Left lung (tissue), 10 donors: ENCODE results near the gene GRIP2. TPM values are rescaled to one million over a fixed set of nuclear protein-coding genes. Genes with fewer than 3 reads are reported as not detected.

Source experiments
- ATAC-seq: fragments of 200-7000 bp; cut with Tn5 transposase; one replicate; pipeline ENCODE4 v1.9.1; 2020; ENCODE audit warnings: moderate library complexity
- DNase-seq, 4 donors: peaks; one replicate each; pipeline ENCODE4 v3.0.0-alpha.2; 2013 to 2020
- H3K27ac ChIP-seq, 2 donors: fragments of 200-600 bp; sonication (generic) in 1 of 2; one replicate each; pipeline versions ENCODE4 v1.5.0 to v1.8.0; 2020 to 2021
- H3K27me3 ChIP-seq, 2 donors: fragments of 200-600 bp; sonication (generic) in 1 of 2; one replicate each; pipeline versions ENCODE4 v1.5.0 to v1.8.0; 2020 to 2021
- H3K36me3 ChIP-seq, 2 donors: fragments of 200-600 bp; sonication (generic) in 1 of 2; one replicate each; pipeline versions ENCODE4 v1.5.0 to v1.8.0; 2020 to 2021
- H3K4me1 ChIP-seq, 2 donors: fragments of 200-600 bp; one replicate each; pipeline ENCODE4 v1.8.0; 2021
- H3K4me3 ChIP-seq, 2 donors: fragments of 200-600 bp; sonication (generic) in 1 of 2; one replicate each; pipeline versions ENCODE4 v1.5.0 to v1.8.0; 2020 to 2021; ENCODE audit warnings: mild to moderate bottlenecking in 1 of 2
- H3K9me3 ChIP-seq, 2 donors: fragments of 200-600 bp; sonication (generic) in 1 of 2; one replicate each; pipeline versions ENCODE4 v1.5.0 to v1.8.0; 2020 to 2021
- intact Hi-C, 2 donors: fragments of 100-400 bp; cut with DNase I; formaldehyde crosslinking; loops; one replicate each; pipeline versions ENCODE4 v1.11.2 to v1.14.2; 2022
- polyA plus RNA-seq, 6 donors: library from polyadenylated mRNA; unstranded; fragments of 120-200 nt; gene quantifications; one replicate each; pipeline ENCODE4 v1.2.1, GENCODE V29; 2013; ENCODE audit not compliant: insufficient read length in 6 of 6
- total RNA-seq, 2 donors: library from RNA; stranded (reverse); fragmentation: NEBNext Ultra II Directional; extraction: Animal tissue kit (Norgen Biotek cat#: 25700); gene quantifications; one replicate each; pipeline ENCODE4 v1.2.1, GENCODE V29; 2021
- TF ChIP-seq, protein P1 (sequence below), 2 donors: fragments of 200-600 bp; sonication (generic) in 1 of 2; IDR thresholded peaks; one replicate each; pipeline versions ENCODE4 v1.5.0 to v1.8.0; 2021; ENCODE audit warnings: antibody characterized with exemption in 2 of 2
- donor health status: DM: no; HTN: yes; CAD: no.
- donor health status: DM: no; HTN: no; CAD: no.

The GRIP2 gene
- total and polyA plus RNA-seq, 8 donors = 0.31 to 1.9 (median 1.1) TPM

DNA sequence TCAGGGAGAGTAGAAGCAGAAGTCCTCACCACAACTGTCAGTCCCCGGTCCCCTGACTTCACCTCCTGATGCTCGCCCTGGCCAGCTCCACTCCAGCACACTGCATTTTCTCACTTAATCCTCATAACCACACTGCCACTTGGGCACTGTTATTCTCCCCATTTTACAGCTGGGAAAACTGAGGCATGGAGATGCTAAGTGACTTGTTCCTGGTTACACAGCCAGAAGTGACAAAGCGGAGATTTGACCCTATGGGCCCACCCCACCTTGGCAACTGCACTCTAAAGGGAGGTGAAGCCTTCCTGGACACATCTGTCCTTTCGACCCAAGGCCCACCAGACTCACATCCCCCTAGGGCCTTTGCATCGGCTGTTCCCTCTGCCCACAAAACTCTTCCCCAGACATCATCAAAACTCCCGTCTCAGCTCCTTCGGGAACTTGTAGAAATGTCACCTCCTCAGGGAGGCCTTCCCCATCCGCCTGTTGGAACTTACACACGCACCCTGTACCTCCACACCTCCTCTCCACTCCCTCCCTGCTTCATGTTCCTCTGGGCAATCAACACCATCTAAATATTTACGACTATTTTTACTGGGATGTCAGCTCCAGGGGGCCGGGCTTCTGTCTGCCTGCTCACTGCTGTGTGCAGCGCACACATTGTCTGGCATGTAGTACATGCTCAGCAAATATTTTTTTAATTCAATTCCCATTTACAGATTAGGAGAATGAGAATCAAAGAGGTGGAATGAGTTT is 3.1 kb downstream of the GRIP2 start:
- Histone ChIP-seq H3K36me3 (no peaks in the 10 kb centered on the region), H3K4me3 (no peak overlapping the region), H3K27me3 (peaks cover 0 to 38% of the 10 kb centered on the region in 2 donors), H3K27ac (no peak overlapping the region), H3K4me1 (no peaks in the 10 kb centered on the region), H3K9me3 (no peaks in the 10 kb centered on the region)
- intact Hi-C loops = no loop called here
- TF ChIP-seq, protein P1, sequence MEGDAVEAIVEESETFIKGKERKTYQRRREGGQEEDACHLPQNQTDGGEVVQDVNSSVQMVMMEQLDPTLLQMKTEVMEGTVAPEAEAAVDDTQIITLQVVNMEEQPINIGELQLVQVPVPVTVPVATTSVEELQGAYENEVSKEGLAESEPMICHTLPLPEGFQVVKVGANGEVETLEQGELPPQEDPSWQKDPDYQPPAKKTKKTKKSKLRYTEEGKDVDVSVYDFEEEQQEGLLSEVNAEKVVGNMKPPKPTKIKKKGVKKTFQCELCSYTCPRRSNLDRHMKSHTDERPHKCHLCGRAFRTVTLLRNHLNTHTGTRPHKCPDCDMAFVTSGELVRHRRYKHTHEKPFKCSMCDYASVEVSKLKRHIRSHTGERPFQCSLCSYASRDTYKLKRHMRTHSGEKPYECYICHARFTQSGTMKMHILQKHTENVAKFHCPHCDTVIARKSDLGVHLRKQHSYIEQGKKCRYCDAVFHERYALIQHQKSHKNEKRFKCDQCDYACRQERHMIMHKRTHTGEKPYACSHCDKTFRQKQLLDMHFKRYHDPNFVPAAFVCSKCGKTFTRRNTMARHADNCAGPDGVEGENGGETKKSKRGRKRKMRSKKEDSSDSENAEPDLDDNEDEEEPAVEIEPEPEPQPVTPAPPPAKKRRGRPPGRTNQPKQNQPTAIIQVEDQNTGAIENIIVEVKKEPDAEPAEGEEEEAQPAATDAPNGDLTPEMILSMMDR (IDR thresholded peaks at IDR 0.05) = no peak
- ATAC-seq (no peak), DNase-seq (peak in 1 of 4 donors; percentile 12)

DNA sequence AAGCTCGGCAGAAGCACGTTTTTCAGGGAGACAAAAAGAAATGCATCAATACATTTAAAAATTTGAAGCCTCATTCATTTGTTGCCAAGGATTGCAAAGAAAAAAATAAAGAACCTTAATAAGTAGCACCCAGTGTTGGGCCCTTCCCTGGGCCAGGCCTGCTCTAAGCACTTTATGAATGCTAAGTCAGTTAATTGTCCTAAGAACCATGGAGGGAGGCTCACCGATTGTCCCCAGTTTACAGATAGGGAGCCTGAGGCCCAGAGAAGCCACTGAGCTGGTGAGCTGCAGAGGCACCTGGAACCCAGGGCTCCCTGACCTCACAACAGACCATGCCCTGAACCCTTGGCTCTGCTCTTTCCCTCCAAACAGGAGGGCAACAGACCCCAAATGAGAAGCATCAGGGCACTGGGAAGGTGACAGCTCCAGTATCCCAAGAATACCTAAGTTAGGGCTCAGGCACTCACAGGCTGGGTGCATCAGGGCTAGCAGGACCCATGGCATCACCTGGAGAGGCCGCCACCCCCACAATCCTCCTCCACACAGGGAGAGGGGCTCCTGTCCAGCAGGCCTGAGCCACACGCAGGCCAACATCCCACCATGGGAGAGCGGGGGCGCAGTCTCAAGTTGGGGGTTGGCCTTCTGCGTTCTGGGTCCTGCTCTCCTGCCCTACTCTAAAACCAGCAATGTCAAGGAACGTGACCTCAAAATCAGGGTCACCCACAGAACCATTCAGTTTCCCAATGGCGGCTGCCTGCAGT is 3.9 kb downstream of the GRIP2 start:
- no peaks in the 10 kb centered on the region for H3K36me3 ChIP-seq
- no peaks in the 10 kb centered on the region for H3K9me3 ChIP-seq
- no peaks in the 10 kb centered on the region for H3K4me1 ChIP-seq
- no peak overlapping the region for H3K4me3 ChIP-seq
- H3K27me3 ChIP-seq = peaks cover 0 to 38% of the 10 kb centered on the region in 2 donors
- ATAC-seq = no peak
- intact Hi-C loops = no loop called here
- TF ChIP-seq, protein P1 (IDR thresholded peaks at IDR 0.05) = no peak
- no peak overlapping the region for H3K27ac ChIP-seq
- DNase-seq = peak in 1 of 4 donors; percentile 60

DNA sequence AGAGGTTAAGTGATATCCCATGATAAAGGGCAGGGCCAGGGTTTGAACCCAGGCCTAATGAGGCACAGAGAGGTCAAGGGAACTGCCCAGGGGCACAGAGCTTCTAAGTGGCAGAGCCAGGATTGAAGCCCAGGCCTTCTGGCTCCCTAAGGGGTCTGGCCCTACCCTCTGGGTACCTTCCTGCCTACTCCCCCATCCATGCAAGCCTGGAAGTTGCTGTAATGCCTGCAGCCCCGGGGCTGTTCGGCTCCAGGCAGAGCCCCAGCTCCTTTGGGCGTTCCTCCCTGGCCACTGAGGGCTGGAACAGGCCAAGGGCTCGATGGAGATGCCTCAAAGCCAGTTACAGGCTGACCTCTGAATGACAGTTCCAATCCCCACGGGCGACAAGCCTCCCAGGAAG is 4.5 kb downstream of the GRIP2 start:
- intact Hi-C loops = no loop called here
- Histone ChIP-seq H3K4me3 (no peak overlapping the region), H3K27ac (no peak overlapping the region), H3K27me3 (peaks cover 0 to 33% of the 10 kb centered on the region in 2 donors), H3K9me3 (no peaks in the 10 kb centered on the region), H3K36me3 (no peaks in the 10 kb centered on the region), H3K4me1 (no peaks in the 10 kb centered on the region)
- DNase-seq = peak in 1 of 4 donors; percentile 41
- TF ChIP-seq, protein P1 (IDR thresholded peaks at IDR 0.05) = no peak
- ATAC-seq = no peak

DNA sequence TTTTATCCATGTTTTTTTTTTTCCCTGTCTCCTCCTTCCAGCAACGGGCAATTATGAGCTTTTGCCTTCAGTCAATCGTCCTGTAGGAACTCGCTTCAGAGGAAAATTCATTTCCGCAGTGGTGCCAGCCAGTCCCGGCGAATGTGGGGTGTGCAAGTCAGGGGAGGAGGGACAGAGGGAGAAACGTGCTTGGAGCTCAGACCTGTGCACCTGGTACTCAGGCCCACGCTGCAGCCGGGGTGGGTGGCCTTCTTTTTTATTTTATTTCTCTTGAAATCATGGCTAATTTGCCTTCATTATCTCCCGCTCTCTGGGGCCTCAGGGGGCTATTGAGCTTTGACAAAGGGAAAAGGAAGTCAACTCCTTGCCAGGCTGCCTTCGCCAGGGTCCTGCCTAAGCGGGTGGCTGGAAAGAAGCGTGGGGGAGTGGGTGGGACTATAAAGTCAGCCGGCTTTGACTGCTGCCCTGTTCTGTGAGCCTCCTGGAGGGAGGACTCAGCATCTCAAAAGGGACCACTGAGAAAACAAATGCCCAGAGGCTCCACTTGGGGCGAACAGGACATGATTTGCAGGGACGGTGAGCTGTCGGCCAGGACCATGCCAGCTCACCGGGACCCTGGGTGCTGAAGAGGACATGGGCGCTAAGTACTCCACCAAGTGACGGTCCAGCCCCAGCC is 5.5 kb downstream of the GRIP2 start:
- TF ChIP-seq, protein P1 (IDR thresholded peaks at IDR 0.05) = no peak
- Histone ChIP-seq H3K9me3 (no peaks in the 10 kb centered on the region), H3K27ac (no peak overlapping the region), H3K4me1 (no peaks in the 10 kb centered on the region), H3K36me3 (no peaks in the 10 kb centered on the region), H3K27me3 (peaks cover 0 to 28% of the 10 kb centered on the region in 2 donors), H3K4me3 (no peak overlapping the region)
- intact Hi-C loops = no loop called here
- ATAC-seq (no peak), DNase-seq (peak in 1 of 4 donors; percentile 41)
